Measurements from ENCODE around the gene C13orf42. TPM values are rescaled to one million over a fixed set of nuclear protein-coding genes. Genes with fewer than 3 reads are reported as not detected.
A peak's percentile ranks its signal among the peaks of the same experiment; 100 is the strongest.

The C13orf42 gene
- total RNA-seq, 2 experiments from 2014 or later = not detected

- H3K4me3 Mint-ChIP-seq = no peak overlapping the region
- no peak for DNase-seq
- H3K9me3 Mint-ChIP-seq = peaks cover 4% of the 10 kb centered on the region
- no peak overlapping the region for H3K27ac Mint-ChIP-seq
- CTCF ChIA-PET = interaction anchor here (0.6 kb wide), 2 partner anchors 122 to 171 kb away, joined by 3 read pairs; no protein-coding TSS in a partner anchor
- no peaks in the 10 kb centered on the region for H3K4me1 Mint-ChIP-seq (ENCODE audit: low read depth)
- intact Hi-C loops (cut with micrococcal nuclease) = no loop called here
- no peaks in the 10 kb centered on the region for H3K27me3 Mint-ChIP-seq (ENCODE audit: low read depth)
- no peaks in the 10 kb centered on the region for H3K36me3 Mint-ChIP-seq (ENCODE audit: low read depth)
These were observed 2.9 kb upstream of the C13orf42 start for GRCh38 chr13:51113969-51114368.

- DNase-seq = no peak
- H3K4me3 Mint-ChIP-seq = no peak overlapping the region
- no peaks in the 10 kb centered on the region for H3K4me1 Mint-ChIP-seq (ENCODE audit: low read depth)
- intact Hi-C loops (cut with micrococcal nuclease) = no loop called here
- CTCF ChIA-PET = no interaction called here
- no peaks in the 10 kb centered on the region for H3K36me3 Mint-ChIP-seq (ENCODE audit: low read depth)
- H3K27ac Mint-ChIP-seq = no peak overlapping the region
- no peaks in the 10 kb centered on the region for H3K27me3 Mint-ChIP-seq (ENCODE audit: low read depth)
- H3K9me3 Mint-ChIP-seq = peaks cover 4% of the 10 kb centered on the region
These were observed 2.3 kb upstream of the C13orf42 start for GRCh38 chr13:51113186-51113881.

- H3K36me3 Mint-ChIP-seq (ENCODE audit: low read depth) = no peaks in the 10 kb centered on the region
- intact Hi-C loops (cut with micrococcal nuclease) = no loop called here
- H3K27ac Mint-ChIP-seq = no peak overlapping the region
- CTCF ChIA-PET = interaction anchor here (0.9 kb wide), 1 partner anchor 225 kb away, joined by 3 read pairs; no protein-coding TSS in a partner anchor
- no peak for DNase-seq
- no peaks in the 10 kb centered on the region for H3K4me1 Mint-ChIP-seq (ENCODE audit: low read depth)
- H3K9me3 Mint-ChIP-seq = peaks cover 1% of the 10 kb centered on the region
- no peaks in the 10 kb centered on the region for H3K27me3 Mint-ChIP-seq (ENCODE audit: low read depth)
- no peak overlapping the region for H3K4me3 Mint-ChIP-seq
These were observed 1.7 kb upstream of the C13orf42 start for GRCh38 chr13:51112771-51113170.

GRCh38 chr13:51111997-51112396 lies 923 bp upstream of the C13orf42 start:
- Mint-ChIP-seq H3K36me3 (ENCODE audit: low read depth) (no peaks in the 10 kb centered on the region), H3K9me3 (no peaks in the 10 kb centered on the region), H3K4me1 (ENCODE audit: low read depth) (no peaks in the 10 kb centered on the region), H3K27me3 (ENCODE audit: low read depth) (no peaks in the 10 kb centered on the region), H3K27ac (no peak overlapping the region), H3K4me3 (no peak overlapping the region)
- no peak for DNase-seq
- intact Hi-C loops (cut with micrococcal nuclease) = no loop called here
- CTCF ChIA-PET = interaction anchor here (0.6 to 2.2 kb wide), 3 partner anchors 10 to 226 kb away, joined by 3 to 10 read pairs (median 5); no protein-coding TSS in a partner anchor

- H3K4me3 Mint-ChIP-seq = no peak overlapping the region
- H3K4me1 Mint-ChIP-seq (ENCODE audit: low read depth) = no peaks in the 10 kb centered on the region
- H3K27ac Mint-ChIP-seq = no peak overlapping the region
- intact Hi-C loops (cut with micrococcal nuclease) = no loop called here
- H3K27me3 Mint-ChIP-seq (ENCODE audit: low read depth) = no peaks in the 10 kb centered on the region
- H3K9me3 Mint-ChIP-seq = no peaks in the 10 kb centered on the region
- no peak for DNase-seq
- H3K36me3 Mint-ChIP-seq (ENCODE audit: low read depth) = no peaks in the 10 kb centered on the region
- CTCF ChIA-PET = interaction anchor here (1.5 kb wide), 1 partner anchor 178 kb away, joined by 3 read pairs; no protein-coding TSS in a partner anchor
These were observed 3.1 kb downstream of the C13orf42 start for GRCh38 chr13:51107996-51108395.

- Mint-ChIP-seq H3K9me3 (no peaks in the 10 kb centered on the region), H3K36me3 (ENCODE audit: low read depth) (no peaks in the 10 kb centered on the region), H3K27me3 (ENCODE audit: low read depth) (peaks cover 7% of the 10 kb centered on the region), H3K4me1 (ENCODE audit: low read depth) (no peaks in the 10 kb centered on the region), H3K4me3 (no peak overlapping the region), H3K27ac (no peak overlapping the region)
- DNase-seq = no peak
- CTCF ChIA-PET = interaction anchor here (0.7 to 0.8 kb wide), 3 partner anchors 93 to 213 kb away, joined by 3 to 4 read pairs (median 3); no protein-coding TSS in a partner anchor
- intact Hi-C loops (cut with micrococcal nuclease) = no loop called here
These were observed 6.0 kb downstream of the C13orf42 start for GRCh38 chr13:51105046-51105445.

GRCh38 chr13:51101636-51102235 lies 9.3 kb downstream of the C13orf42 start:
- no peaks in the 10 kb centered on the region for H3K9me3 Mint-ChIP-seq
- no peaks in the 10 kb centered on the region for H3K36me3 Mint-ChIP-seq (ENCODE audit: low read depth)
- intact Hi-C loops (cut with micrococcal nuclease) = no loop called here
- H3K4me1 Mint-ChIP-seq (ENCODE audit: low read depth) = no peaks in the 10 kb centered on the region
- CTCF ChIA-PET = interaction anchor here (0.6 kb wide), 1 partner anchor 1083 kb away, joined by 3 read pairs; no protein-coding TSS in a partner anchor
- no peak overlapping the region for H3K4me3 Mint-ChIP-seq
- DNase-seq = no peak
- H3K27ac Mint-ChIP-seq = no peak overlapping the region
- peaks cover 10% of the 10 kb centered on the region for H3K27me3 Mint-ChIP-seq (ENCODE audit: low read depth)

- H3K27me3 Mint-ChIP-seq (ENCODE audit: low read depth) = peaks cover 8% of the 10 kb centered on the region
- peaks cover 2% of the 10 kb centered on the region for H3K9me3 Mint-ChIP-seq
- no peak overlapping the region for H3K4me3 Mint-ChIP-seq
- intact Hi-C loops (cut with micrococcal nuclease) = no loop called here
- CTCF ChIA-PET = interaction anchor here (0.6 kb wide), 1 partner anchor 388 kb away, joined by 3 read pairs; no protein-coding TSS in a partner anchor
- H3K36me3 Mint-ChIP-seq (ENCODE audit: low read depth) = no peaks in the 10 kb centered on the region
- no peaks in the 10 kb centered on the region for H3K4me1 Mint-ChIP-seq (ENCODE audit: low read depth)
- H3K27ac Mint-ChIP-seq = no peak overlapping the region
- DNase-seq = no peak
These were observed 13.6 kb downstream of the C13orf42 start for GRCh38 chr13:51097353-51098043.

GRCh38 chr13:51096131-51096530 lies 14.9 kb downstream of the C13orf42 start:
- intact Hi-C loops (cut with micrococcal nuclease) = no loop called here
- CTCF ChIA-PET = no interaction called here
- H3K27ac Mint-ChIP-seq = no peak overlapping the region
- H3K9me3 Mint-ChIP-seq = peaks cover 2% of the 10 kb centered on the region
- DNase-seq = no peak
- H3K36me3 Mint-ChIP-seq (ENCODE audit: low read depth) = no peaks in the 10 kb centered on the region
- H3K4me3 Mint-ChIP-seq = no peak overlapping the region
- no peaks in the 10 kb centered on the region for H3K4me1 Mint-ChIP-seq (ENCODE audit: low read depth)
- peaks cover 7% of the 10 kb centered on the region for H3K27me3 Mint-ChIP-seq (ENCODE audit: low read depth)

- Mint-ChIP-seq H3K4me3 (no peak overlapping the region), H3K36me3 (ENCODE audit: low read depth) (no peaks in the 10 kb centered on the region), H3K27me3 (ENCODE audit: low read depth) (peaks cover 7% of the 10 kb centered on the region), H3K4me1 (ENCODE audit: low read depth) (no peaks in the 10 kb centered on the region), H3K9me3 (peaks cover 2% of the 10 kb centered on the region), H3K27ac (no peak overlapping the region)
- intact Hi-C loops (cut with micrococcal nuclease) = no loop called here
- CTCF ChIA-PET = no interaction called here
- no peak for DNase-seq
These were observed 17.5 kb downstream of the C13orf42 start for GRCh38 chr13:51093574-51093973.

GRCh38 chr13:51091839-51092238 lies 19.2 kb downstream of the C13orf42 start:
- Mint-ChIP-seq H3K4me3 (no peak overlapping the region), H3K27ac (peak overlapping the region; percentile 46), H3K27me3 (ENCODE audit: low read depth) (peaks cover 4% of the 10 kb centered on the region), H3K9me3 (peaks cover 2% of the 10 kb centered on the region), H3K36me3 (ENCODE audit: low read depth) (no peaks in the 10 kb centered on the region), H3K4me1 (ENCODE audit: low read depth) (no peaks in the 10 kb centered on the region)
- no peak for DNase-seq
- CTCF ChIA-PET = no interaction called here
- intact Hi-C loops (cut with micrococcal nuclease) = no loop called here

GRCh38 chr13:51083706-51084105 lies 27.4 kb downstream of the C13orf42 start:
- no peak for DNase-seq
- H3K4me1 Mint-ChIP-seq (ENCODE audit: low read depth) = no peaks in the 10 kb centered on the region
- H3K27ac Mint-ChIP-seq = no peak overlapping the region
- no peaks in the 10 kb centered on the region for H3K9me3 Mint-ChIP-seq
- H3K4me3 Mint-ChIP-seq = no peak overlapping the region
- no peaks in the 10 kb centered on the region for H3K36me3 Mint-ChIP-seq (ENCODE audit: low read depth)
- H3K27me3 Mint-ChIP-seq (ENCODE audit: low read depth) = no peaks in the 10 kb centered on the region
- CTCF ChIA-PET = interaction anchor here (0.6 kb wide), 1 partner anchor 85 kb away, joined by 3 read pairs; no protein-coding TSS in a partner anchor
- intact Hi-C loops (cut with micrococcal nuclease) = no loop called here

All from activated naive CD4-positive, alpha-beta T cell treated with anti-CD3 and anti-CD28 coated beads for 36 hours (primary cell).